GM06990 (cell line): ENCODE data around the gene AK9.

Experiments
- DNase-seq: peaks from one replicate; pipeline ENCODE4 v3.0.0-alpha.2; 2011; ENCODE audit not compliant: insufficient read length; ENCODE audit errors: extremely low read depth
- H3K27me3 ChIP-seq: replicated peaks from 2 replicates; pipeline ENCODE4 v1.6.0; 2011; ENCODE audit warnings: low read length; ENCODE audit not compliant: control insufficient read depth, insufficient read depth
- H3K36me3 ChIP-seq: 2 replicates; pipeline ENCODE4 v1.5.1; 2011; ENCODE audit warnings: low read length; ENCODE audit not compliant: control insufficient read depth, insufficient read depth
- H3K4me3 ChIP-seq: replicated peaks from 2 replicates; pipeline ENCODE4 v1.5.1; 2011; ENCODE audit warnings: low read depth, mild to moderate bottlenecking, control low read depth, low read length
- TF ChIP-seq, protein P1 (sequence below): IDR thresholded peaks from 2 replicates; pipeline ENCODE4 v1.5.1; 2011; ENCODE audit warnings: low read length, control low read depth, mild to moderate bottlenecking, inconsistent platforms; ENCODE audit not compliant: insufficient read depth, poor library complexity, severe bottlenecking

The AK9 gene

DNA sequence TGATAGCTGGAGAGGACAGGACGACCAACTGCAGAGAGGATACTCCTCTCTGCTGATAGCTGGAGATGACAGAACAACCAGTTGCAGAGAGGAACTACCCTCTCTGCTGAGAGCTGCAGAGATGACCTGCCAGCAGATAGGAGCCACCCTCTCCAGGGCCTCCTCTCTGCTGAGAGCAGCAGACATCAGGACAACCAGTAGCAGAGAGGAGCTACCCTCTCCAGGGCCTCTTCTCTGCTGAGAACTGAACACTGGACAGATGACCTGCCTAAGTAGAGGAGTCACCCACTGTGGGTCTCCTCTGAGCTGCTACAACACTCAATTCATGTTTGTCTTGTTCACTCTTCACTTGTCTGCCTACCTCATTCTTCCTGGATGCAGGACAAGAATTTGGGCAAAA, 180.6 kb downstream of the AK9 start:
- DNase-seq = no peak
- H3K36me3 ChIP-seq = no peaks in the 10 kb centered on the region
- no peaks in the 10 kb centered on the region; the same call in 1 of the 2 replicates for H3K27me3 ChIP-seq
- TF ChIP-seq, protein P1, sequence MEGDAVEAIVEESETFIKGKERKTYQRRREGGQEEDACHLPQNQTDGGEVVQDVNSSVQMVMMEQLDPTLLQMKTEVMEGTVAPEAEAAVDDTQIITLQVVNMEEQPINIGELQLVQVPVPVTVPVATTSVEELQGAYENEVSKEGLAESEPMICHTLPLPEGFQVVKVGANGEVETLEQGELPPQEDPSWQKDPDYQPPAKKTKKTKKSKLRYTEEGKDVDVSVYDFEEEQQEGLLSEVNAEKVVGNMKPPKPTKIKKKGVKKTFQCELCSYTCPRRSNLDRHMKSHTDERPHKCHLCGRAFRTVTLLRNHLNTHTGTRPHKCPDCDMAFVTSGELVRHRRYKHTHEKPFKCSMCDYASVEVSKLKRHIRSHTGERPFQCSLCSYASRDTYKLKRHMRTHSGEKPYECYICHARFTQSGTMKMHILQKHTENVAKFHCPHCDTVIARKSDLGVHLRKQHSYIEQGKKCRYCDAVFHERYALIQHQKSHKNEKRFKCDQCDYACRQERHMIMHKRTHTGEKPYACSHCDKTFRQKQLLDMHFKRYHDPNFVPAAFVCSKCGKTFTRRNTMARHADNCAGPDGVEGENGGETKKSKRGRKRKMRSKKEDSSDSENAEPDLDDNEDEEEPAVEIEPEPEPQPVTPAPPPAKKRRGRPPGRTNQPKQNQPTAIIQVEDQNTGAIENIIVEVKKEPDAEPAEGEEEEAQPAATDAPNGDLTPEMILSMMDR = no peak
- no peak overlapping the region for H3K4me3 ChIP-seq

DNA sequence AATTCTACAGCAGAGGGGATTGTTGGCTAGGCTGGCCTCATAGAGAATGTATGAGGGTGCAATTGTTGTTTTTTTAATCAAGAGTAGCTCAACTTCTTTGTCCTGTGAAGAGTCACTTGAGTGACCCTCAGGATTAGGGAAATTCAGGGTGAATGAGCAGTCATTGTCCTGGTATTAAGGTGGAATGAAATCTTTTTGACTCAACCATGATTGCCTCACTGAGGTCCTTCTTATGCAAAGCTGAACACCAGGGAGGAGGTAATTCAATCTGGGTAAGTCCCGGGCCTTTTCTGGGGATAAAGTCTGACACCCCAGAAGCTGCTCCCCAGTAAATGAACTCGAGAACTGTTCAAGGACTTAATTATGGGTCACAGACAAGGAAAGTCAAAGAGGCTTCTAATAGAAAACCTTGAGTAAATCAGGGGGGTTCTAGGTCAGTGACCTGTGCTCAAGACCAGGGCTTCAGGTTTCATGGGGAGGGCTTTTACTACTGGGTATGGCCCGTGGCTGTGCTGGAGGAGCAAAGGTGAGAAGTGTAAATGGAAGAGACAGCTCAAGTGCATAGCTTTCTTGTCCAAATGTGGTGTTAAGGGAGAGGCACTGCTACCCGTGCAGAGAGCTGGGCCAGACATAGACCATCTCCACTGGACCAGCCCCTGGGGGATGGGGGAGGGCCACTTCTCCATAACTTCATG, 182.7 kb downstream of the AK9 start:
- H3K27me3 ChIP-seq = no peaks in the 10 kb centered on the region; the same call in 1 of the 2 replicates
- H3K4me3 ChIP-seq = no peak overlapping the region
- no peaks in the 10 kb centered on the region for H3K36me3 ChIP-seq
- DNase-seq = no peak
- TF ChIP-seq, protein P1 = no peak

DNA sequence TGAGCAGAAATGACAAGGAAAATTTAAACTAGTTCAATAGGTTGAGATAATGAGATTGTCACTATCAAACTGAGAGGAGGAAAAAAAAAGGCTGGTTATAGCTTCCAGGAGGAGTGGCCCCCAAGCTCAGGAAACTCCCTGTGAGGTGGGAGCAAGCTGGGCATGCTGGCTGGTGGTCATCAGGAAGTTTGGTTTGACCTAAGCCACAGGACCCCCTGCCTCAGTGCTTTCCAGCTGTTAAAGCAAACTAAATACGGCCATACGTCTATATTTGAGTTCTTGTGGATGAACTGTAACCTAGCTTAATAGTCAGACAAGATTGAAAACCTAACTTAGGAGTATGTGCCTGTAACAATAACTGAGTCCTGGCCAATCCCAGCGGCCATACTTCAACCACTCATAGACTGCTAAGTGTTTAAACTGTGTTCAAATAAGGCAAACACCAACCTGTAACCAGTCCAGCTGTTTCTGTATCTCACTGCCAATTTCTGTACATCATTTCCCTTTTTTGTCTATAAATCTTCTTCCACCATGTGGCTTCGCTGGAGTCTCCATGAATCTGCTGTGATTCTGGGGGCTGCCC, 183.4 kb downstream of the AK9 start:
- Histone ChIP-seq H3K27me3 (no peaks in the 10 kb centered on the region; the same call in 1 of the 2 replicates), H3K36me3 (no peaks in the 10 kb centered on the region), H3K4me3 (no peak overlapping the region)
- TF ChIP-seq, protein P1 = no peak
- no peak for DNase-seq

DNA sequence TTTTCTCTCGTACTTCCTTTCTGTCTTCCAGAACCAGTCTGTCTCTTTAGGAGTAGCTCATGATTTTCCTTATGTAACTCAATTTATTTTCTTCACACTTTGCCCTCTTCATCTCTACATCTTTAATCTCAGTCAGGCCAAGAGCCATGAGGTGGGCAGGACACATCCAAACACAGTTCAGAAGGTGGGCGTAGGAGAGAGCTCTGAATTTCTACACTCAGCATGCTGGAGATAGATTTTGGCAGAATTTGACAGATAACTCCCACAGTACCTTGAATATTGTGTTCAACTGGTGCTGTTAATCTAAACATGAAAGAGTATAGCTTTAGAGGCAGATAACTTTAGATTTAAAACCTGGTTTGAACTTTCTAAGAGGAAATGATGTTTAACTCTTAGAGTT, 184.2 kb downstream of the AK9 start:
- TF ChIP-seq, protein P1 = no peak
- Histone ChIP-seq H3K27me3 (no peaks in the 10 kb centered on the region; the same call in 1 of the 2 replicates), H3K4me3 (no peak overlapping the region), H3K36me3 (no peaks in the 10 kb centered on the region)
- DNase-seq = no peak

DNA sequence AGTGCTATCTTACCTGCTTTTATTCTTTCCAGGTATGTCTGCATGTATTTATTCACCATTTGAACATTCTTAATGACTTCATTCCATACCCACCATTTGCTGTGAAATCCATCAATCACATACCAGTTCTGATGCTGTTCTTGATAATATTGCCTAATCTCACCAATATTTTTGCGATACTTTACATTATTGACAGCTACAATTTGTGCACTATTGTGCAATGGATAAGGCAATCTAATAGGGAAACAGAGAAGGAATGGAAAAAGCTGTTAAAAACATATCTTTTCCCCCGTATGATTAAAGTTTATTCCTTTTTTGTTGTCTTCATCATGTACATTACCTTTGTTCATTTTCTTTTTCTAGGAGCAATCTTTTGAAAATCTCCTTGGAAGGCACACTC, 184.7 kb downstream of the AK9 start:
- H3K4me3 ChIP-seq = no peak overlapping the region
- TF ChIP-seq, protein P1 = no peak
- H3K36me3 ChIP-seq = no peaks in the 10 kb centered on the region
- no peak for DNase-seq
- no peaks in the 10 kb centered on the region; the same call in 1 of the 2 replicates for H3K27me3 ChIP-seq
